Tibial artery (tissue), 4 donors: ENCODE measurements around the gene AQP12B.

Experiments
- DNase-seq, 2 donors: peaks; one replicate each; pipeline ENCODE4 v3.0.0-alpha.2; 2019
- H3K27ac ChIP-seq, 2 donors: fragments of 200-600 bp; sonication (generic) in 1 of 2; 1 replicate in 1 of 2; 2 replicates in 1 of 2; pipeline ENCODE4 v1.5.1; 2018 to 2019; ENCODE audit warnings: mild to moderate bottlenecking in 1 of 2
- H3K27me3 ChIP-seq, 2 donors: fragments of 200-600 bp; sonication (generic) in 1 of 2; one replicate each; pipeline versions ENCODE4 v1.5.1 to v1.6.0; 2016 to 2019
- H3K36me3 ChIP-seq, 3 donors: fragments of 200-600 bp; sonication (generic) in 2 of 3; one replicate each; pipeline ENCODE4 v1.5.1; 2016 to 2019; ENCODE audit warnings: mild to moderate bottlenecking in 2 of 3
- H3K4me1 ChIP-seq, 4 donors: fragments of 200-600 bp; sonication (generic) in 2 of 4; 1 replicate in 3 of 4; 2 replicates in 1 of 4; pipeline ENCODE4 v1.5.1; 2016 to 2019
- H3K4me3 ChIP-seq, 2 donors: fragments of 200-600 bp; sonication (generic) in 1 of 2; 1 replicate in 1 of 2; 2 replicates in 1 of 2; pipeline ENCODE4 v1.5.1; 2018 to 2019; ENCODE audit warnings: mild to moderate bottlenecking in 2 of 2
- H3K9me3 ChIP-seq, 3 donors: fragments of 200-600 bp; sonication (generic) in 1 of 3; one replicate each; pipeline ENCODE4 v1.5.1; 2016 to 2019
- intact Hi-C: fragments of 100-400 bp; cut with DNase I; formaldehyde crosslinking; loops from one replicate; pipeline ENCODE4 v1.15.0; 2023; ENCODE audit warnings: low total_unique reads
- TF ChIP-seq, protein P1 (sequence below), 2 experiments: fragments of 200-600 bp in 1 of 2; fragments of 450-650 bp in 1 of 2; IDR thresholded peaks; one replicate each; pipeline ENCODE4 v1.5.1; 2017 to 2019; ENCODE audit warnings: antibody characterized with exemption in 2 of 2, mild to moderate bottlenecking in 1 of 2, moderate library complexity in 1 of 2

AQP12B gene

DNA sequence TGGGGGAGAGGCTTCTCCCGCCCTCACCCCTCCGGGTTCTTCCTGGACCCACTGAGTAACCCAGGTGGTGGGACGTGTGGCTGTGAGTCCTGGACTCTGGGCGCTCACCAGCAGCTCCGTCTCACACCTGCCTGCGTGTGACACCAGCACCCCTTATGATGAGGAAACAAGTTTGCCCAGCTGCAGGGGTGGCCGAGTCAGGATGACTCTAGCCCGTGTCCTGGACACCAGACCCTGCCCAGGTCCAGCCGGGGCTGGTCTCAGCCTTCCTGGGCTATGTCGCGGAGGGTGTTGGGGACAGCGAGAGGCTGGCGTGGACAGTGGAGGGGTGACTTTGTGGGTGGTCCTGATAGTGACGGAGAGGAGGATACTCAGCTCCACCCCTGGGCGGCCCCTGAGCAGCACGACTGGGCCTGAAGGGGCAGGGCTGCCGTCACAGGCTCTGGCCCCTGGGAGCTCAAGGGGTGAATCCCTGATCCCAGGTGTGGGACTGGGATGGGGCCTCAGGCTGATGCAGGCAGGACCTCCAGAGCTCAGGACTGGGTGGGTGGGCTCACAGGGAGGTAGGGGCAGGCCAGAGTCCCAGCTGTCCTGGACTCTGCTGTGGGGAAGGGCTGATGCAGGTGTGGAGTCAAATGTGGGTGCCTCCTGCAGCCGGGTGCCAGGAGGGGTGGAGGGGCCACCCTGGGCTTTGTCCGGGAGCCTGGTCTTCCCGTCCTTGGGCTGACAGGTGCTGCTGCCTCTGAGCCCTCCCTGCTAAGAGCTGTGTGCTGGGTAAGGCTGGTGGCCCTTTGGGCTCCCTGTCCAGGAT is 53.7 kb downstream of the AQP12B start:
- peaks cover 0 to 18% (median 0%) of the 10 kb centered on the region in 3 donors for H3K36me3 ChIP-seq
- H3K4me1 ChIP-seq, result peaks cover 0 to 3% (median 0%) of the 10 kb centered on the region in 4 donors
- peaks cover 0 to 3% of the 10 kb centered on the region in 2 donors for H3K27me3 ChIP-seq
- no peak overlapping the region for H3K4me3 ChIP-seq
- peak; percentile 9 to 53 for DNase-seq
- peaks cover 0 to 3% (median 0%) of the 10 kb centered on the region in 3 donors for H3K9me3 ChIP-seq
- H3K27ac ChIP-seq, result no peak overlapping the region
- intact Hi-C loops, result no loop called here
- TF ChIP-seq, protein P1, sequence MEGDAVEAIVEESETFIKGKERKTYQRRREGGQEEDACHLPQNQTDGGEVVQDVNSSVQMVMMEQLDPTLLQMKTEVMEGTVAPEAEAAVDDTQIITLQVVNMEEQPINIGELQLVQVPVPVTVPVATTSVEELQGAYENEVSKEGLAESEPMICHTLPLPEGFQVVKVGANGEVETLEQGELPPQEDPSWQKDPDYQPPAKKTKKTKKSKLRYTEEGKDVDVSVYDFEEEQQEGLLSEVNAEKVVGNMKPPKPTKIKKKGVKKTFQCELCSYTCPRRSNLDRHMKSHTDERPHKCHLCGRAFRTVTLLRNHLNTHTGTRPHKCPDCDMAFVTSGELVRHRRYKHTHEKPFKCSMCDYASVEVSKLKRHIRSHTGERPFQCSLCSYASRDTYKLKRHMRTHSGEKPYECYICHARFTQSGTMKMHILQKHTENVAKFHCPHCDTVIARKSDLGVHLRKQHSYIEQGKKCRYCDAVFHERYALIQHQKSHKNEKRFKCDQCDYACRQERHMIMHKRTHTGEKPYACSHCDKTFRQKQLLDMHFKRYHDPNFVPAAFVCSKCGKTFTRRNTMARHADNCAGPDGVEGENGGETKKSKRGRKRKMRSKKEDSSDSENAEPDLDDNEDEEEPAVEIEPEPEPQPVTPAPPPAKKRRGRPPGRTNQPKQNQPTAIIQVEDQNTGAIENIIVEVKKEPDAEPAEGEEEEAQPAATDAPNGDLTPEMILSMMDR (IDR thresholded peaks at IDR 0.05), result no peak

DNA sequence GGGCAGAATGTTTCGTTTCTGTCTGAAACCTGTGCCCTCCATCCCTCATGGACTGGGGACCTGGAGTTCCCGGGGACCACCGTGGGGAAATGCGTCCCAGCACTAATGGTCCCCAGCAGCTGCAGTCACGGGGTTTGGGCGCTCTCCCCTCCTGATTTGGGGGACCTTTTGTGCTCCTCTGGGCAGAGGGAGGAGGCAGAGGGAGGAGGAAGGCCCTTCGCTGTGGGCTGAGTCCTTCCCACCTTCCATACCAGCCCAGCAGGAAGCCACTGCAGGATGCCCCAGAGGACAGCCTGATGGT is 54.2 kb downstream of the AQP12B start:
- Histone ChIP-seq H3K36me3 (peaks cover 0 to 18% (median 0%) of the 10 kb centered on the region in 3 donors), H3K27ac (no peak overlapping the region), H3K27me3 (peaks cover 0 to 3% of the 10 kb centered on the region in 2 donors), H3K4me1 (peaks cover 0 to 3% (median 0%) of the 10 kb centered on the region in 4 donors), H3K4me3 (no peak overlapping the region), H3K9me3 (no peaks in the 10 kb centered on the region)
- peak in 1 of 2 donors; percentile 48 for DNase-seq
- intact Hi-C loops, result no loop called here
- TF ChIP-seq, protein P1 (IDR thresholded peaks at IDR 0.05), result no peak

DNA sequence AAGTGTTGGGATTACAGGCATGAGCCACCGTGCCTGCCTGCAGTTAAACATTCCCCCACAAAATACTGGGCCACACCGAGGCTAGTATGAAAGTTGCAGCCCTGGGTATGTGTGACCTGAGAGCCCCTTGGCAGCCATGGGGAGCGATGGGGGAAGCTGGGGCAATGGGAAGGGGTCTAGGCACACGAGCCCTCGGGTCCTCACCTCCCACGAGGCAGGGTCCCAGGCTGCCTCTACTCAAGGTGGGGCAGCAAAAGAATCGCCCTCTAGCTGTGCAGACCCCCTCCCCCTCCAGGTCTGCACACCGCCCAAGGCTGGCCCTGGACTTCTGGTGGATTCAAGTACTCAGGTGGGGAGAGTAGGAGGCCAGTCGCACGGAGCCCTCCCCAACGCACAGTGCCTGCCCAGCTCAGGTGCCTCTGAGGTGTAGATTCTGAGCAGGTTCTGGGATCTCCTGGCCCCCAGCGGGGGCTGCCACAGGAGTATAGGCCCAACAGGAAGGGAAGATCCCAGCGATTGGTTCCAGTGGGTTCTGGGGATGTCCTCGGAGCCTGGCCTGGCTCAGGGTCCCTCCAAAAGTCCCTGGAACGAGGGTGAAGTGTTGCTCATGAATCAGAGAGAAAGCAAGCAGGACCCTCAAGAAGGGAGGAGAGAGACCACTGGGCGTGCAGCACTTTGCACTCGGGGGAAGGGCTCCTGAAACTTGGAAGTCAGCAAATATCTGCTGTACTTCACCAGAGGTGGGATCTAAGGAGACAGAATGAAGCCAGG is 54.8 kb downstream of the AQP12B start:
- Histone ChIP-seq H3K36me3 (peaks cover 0 to 18% (median 0%) of the 10 kb centered on the region in 3 donors), H3K4me3 (no peak overlapping the region), H3K4me1 (peaks cover 0 to 3% (median 0%) of the 10 kb centered on the region in 4 donors), H3K27me3 (peaks cover 0 to 3% of the 10 kb centered on the region in 2 donors), H3K9me3 (no peaks in the 10 kb centered on the region), H3K27ac (no peak overlapping the region)
- intact Hi-C loops, result no loop called here
- TF ChIP-seq, protein P1 (IDR thresholded peaks at IDR 0.05), result no peak
- peak; percentile 5 to 49 for DNase-seq

DNA sequence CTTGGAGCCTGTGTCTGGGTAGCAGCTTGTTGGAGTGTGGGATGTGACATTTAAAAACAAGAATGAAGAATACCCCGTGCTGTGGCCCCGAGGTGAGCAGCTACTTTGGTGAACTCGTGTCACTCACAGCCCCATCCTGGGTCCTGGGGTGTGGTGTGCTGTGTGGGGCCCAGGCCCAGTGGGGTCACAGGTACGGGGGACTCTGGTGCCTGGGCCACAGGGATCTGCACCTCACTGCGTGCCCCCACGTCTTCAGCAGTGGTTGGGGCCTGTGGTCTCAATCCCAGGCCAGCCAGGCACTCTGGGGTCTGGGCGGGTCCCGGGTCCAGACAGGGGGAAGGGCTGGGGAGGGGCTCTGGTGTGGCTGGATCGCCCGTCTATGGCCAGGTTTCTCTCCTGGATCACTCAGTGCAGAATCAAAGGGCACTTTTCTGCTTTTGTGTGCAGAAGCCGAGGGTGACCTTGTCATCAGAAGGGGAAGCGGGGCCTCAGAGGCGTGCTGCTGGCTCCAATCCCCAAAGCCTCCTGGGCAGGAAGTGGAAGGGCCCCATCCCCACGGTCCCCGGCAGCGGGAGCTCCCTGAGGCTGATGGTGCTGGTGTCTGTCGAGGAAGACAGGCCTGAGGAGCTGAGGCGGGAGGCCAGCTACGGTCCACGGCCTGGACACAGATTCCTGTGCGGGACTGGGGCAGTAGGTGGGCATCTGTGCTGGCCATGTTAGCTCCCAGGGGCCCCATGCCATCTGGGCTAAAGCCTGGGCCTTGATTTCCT is 56.0 kb downstream of the AQP12B start:
- TF ChIP-seq, protein P1 (IDR thresholded peaks at IDR 0.05), result no peak
- DNase-seq, result peak; percentile 21 to 67
- no peak overlapping the region for H3K4me3 ChIP-seq
- H3K9me3 ChIP-seq, result no peaks in the 10 kb centered on the region
- peaks cover 0 to 3% (median 0%) of the 10 kb centered on the region in 4 donors for H3K4me1 ChIP-seq
- no peak overlapping the region for H3K27ac ChIP-seq
- peaks cover 0 to 3% of the 10 kb centered on the region in 2 donors for H3K27me3 ChIP-seq
- intact Hi-C loops, result no loop called here
- H3K36me3 ChIP-seq, result peaks cover 0 to 26% (median 0%) of the 10 kb centered on the region in 3 donors
